ENCODE results near the gene HDAC4.
"Not testable (repeated sequence)": the region's sequence is repeated elsewhere in the genome, so short reads cannot be mapped to it uniquely, and the experiment has no call there.

HDAC4 gene

GRCh38 chr2:239400596-239401066, at the start of gene HDAC4:
Gene HDAC4 (minus strand): TSS chr2:239401020. CDS start chr2:239352699, 48,321 bp downstream.
- in situ Hi-C loops (cut with MboI; ENCODE audit: low pct_unique_long_range_greater_than_20kb, low sequenced_read_pairs) = no loop called here
- DNase-seq = no peak

DNA sequence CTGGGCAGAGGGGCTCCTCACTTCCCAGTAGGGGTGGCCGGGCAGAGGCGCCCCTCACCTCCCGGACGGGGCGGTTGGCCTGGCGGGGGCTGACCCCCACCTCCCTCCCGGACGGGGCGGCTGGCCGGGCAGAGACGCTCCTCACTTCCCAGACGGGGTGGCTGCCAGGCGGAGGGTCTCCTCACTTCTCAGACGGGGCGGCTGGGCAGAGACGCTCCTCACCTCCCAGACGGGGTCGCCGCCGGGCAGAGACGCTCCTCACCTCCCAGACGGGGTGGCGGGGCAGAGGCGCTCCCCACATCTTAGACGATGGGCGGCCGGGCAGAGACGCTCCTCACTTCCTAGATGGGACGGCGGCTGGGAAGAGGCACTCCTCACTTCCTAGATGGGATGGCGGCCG, 48.6 kb upstream of the HDAC4 start:
- in situ Hi-C loops (cut with MboI; ENCODE audit: low pct_unique_long_range_greater_than_20kb, low sequenced_read_pairs); DNase-seq: not testable (repeated sequence)

DNA sequence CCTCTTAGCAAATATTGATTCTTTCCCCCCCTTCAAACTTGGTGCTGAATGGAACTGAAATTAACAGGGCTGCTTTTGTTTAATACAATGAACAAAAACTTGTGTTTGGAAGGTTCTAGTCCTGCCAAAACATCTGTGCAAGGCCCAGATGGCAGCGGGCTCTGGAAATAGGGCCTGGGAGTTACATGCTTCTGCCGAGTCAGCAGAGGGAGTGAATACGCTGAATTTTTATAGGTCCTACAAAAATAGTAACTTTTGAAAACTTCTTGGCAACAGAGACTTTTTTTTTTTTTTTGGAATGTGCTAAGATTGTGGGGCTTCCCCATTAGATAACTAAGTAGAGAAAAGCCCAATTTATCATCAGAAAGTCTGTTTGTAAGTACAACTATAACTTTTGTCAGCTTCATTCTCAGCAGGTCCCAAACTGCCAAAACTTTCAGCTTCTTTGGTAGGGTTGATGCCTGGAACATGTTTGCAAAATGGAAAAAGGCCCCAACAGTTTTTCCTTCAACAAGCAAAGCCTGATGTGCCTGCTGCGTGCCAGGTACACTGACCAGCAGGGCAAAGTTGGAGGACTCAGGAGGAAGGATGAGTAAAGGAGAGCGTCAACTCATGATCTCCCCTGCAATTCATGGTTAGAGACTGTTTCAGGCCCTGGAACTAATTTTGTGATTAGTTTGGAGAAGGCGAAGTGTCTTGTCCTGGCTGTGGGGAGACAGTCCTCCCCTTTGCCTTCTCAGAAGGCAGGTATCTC, 45.1 kb upstream of the HDAC4 start:
- DNase-seq = no peak
- in situ Hi-C loops (cut with MboI; ENCODE audit: low pct_unique_long_range_greater_than_20kb, low sequenced_read_pairs) = no loop called here

GRCh38 chr2:239444626-239445577, 44.1 kb upstream of the HDAC4 start:
- in situ Hi-C loops (cut with MboI; ENCODE audit: low pct_unique_long_range_greater_than_20kb, low sequenced_read_pairs) = no loop called here
- no peak for DNase-seq

- no peak for DNase-seq
- in situ Hi-C loops (cut with MboI; ENCODE audit: low pct_unique_long_range_greater_than_20kb, low sequenced_read_pairs) = no loop called here
Measured at GRCh38 chr2:239443666-239444567, 43.1 kb upstream of the HDAC4 start.

DNA sequence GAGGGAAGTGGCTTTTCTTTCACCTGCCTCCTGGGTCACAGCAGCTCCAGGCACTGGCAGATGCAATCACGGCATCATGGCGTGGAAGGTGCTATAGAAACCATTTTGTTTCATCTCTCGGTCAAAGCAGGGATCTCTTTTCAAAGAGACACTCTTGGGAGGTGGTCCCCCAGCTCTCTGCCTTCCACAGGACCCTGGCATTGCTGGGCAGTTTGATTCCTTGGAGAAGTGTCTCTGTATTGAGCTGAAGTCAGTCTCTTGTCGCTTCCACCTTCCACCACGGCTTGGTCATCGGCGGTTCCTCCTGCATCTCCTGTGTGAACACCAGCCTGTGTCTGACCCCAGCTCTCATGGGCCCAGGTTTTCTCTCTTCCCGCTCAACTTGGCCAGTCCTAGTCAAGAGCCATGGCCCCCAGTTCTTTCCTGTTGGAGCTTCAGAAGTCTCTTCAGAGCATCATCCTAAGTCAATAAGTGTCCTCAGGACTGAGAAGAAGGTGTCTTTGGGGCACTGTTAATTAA, 42.3 kb upstream of the HDAC4 start:
- no peak for DNase-seq
- in situ Hi-C loops (cut with MboI; ENCODE audit: low pct_unique_long_range_greater_than_20kb, low sequenced_read_pairs) = no loop called here

DNA sequence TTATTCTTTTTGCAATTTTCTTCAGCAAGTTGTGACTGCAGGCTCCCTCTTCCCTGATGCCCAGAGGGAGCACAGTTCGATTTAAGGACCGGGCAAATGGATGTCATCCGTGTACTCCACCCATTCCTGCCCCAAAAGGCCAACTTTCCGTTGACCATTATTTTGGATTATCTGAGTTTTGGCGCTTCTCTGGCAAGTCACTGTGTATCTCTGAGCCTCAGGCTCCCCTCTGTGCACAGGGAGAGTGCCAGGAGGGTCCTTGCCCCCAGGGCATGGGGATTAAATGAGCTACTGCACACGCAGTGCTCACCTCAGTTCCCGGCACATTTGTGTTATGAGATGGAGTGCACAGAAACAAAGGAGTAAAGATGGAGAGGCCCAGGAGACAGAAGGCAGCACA, 41.4 kb upstream of the HDAC4 start:
- no peak for DNase-seq
- in situ Hi-C loops (cut with MboI; ENCODE audit: low pct_unique_long_range_greater_than_20kb, low sequenced_read_pairs) = no loop called here

DNA sequence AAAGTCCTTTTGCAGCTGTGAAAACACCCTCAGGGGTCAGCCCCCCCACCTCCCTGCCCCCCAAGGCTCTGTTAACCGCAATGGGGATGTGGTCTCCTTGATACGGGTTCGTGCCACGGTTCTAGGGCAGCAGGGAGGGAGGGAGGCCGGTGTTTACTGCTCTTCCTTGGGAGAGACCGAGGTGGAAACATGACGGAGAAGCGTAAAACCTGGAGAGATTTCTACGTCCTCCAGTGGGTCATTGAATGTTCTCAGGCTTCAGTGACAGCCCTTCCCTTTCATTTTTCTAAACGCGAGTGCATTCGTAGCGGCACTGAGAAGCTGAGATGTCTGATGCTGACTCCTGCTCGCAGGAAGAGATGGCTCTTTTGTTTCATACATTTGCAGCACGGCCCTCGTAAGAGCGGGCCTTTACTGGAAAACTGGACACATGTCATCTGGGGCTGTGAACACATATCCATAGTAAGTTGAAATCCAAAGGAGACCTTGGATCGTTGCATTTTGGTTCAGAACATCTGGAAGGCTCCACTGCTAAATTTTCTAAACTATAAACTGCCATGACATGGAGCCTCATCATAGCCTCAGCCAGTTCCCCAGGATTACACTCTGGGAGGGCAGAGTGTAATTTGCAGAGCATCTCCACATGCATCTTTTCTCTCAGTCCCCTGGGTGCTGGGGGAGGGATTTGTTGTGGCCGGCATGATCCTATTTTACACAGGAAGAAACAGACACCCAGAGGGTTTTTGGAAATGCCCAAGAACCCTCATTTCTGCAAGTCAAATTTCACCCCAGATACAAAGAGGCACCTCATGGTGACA, 40.6 kb upstream of the HDAC4 start:
- in situ Hi-C loops (cut with MboI; ENCODE audit: low pct_unique_long_range_greater_than_20kb, low sequenced_read_pairs) = no loop called here

GRCh38 chr2:239440511-239440959, 39.7 kb upstream of the HDAC4 start:
- in situ Hi-C loops (cut with MboI; ENCODE audit: low pct_unique_long_range_greater_than_20kb, low sequenced_read_pairs) = no loop called here
- no peak for DNase-seq

More for the DNA sequence above, 40.6 kb upstream of the HDAC4 start:
- DNase-seq = peak; percentile 50

- DNase-seq = no peak
- in situ Hi-C loops (cut with MboI; ENCODE audit: low pct_unique_long_range_greater_than_20kb, low sequenced_read_pairs) = no loop called here
Measured at GRCh38 chr2:239439754-239440315, 39.0 kb upstream of the HDAC4 start.

DNA sequence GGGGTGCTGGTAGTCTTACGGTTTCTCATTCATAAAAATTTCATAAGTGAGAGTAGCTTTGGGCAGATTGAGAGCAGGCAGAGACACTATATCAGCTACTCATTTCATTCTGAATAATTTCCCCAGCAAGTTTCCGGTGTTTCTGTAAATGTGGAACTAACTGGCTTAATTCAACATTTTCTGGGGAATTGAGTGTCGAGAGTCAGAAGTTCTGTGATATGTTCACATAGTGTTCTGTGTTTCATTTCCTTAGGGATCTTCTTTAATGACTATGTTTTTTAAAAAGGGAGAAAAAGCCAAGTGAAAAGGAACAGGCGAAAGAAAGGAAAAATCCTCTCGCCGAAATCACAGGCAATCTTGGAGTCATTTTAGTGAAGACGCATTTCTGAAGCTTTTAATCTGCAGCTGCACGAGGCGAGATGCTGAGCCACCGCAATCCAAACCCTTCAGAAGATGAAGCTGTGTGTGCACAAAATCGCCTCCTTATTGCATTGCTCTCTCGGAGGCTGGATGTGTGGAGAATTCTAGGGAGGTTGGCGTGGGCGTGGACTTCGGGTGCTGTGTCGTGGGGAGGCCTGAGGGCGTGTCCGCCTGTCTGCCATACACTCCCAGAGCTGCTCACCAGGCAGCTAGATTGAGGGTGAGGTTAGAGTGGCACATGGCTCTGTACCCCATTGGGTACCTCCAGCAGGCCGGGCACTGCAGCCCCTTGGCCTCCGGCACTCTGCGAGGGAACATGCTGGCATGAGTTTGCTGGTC, 38.4 kb upstream of the HDAC4 start:
- in situ Hi-C loops (cut with MboI; ENCODE audit: low pct_unique_long_range_greater_than_20kb, low sequenced_read_pairs) = no loop called here
- no peak for DNase-seq

DNA sequence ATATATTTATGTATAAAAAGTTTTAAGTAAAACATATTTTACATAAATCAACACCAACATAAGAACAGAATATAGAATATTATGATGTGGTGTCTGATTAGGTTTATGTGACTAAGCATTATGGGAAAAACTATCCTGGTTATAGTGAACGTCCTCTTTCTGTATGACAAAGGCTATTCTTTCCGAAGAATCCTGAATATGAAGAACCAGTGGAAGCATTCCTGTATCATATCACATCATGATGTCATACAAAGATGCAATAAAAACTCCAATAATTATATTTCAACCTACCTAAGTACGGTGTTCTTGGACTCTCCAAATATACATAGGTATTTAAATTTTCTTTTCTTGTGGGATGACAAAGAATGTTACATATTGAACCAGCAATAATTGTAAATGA, 37.5 kb upstream of the HDAC4 start:
- in situ Hi-C loops (cut with MboI; ENCODE audit: low pct_unique_long_range_greater_than_20kb, low sequenced_read_pairs) = no loop called here
- DNase-seq = no peak

DNA sequence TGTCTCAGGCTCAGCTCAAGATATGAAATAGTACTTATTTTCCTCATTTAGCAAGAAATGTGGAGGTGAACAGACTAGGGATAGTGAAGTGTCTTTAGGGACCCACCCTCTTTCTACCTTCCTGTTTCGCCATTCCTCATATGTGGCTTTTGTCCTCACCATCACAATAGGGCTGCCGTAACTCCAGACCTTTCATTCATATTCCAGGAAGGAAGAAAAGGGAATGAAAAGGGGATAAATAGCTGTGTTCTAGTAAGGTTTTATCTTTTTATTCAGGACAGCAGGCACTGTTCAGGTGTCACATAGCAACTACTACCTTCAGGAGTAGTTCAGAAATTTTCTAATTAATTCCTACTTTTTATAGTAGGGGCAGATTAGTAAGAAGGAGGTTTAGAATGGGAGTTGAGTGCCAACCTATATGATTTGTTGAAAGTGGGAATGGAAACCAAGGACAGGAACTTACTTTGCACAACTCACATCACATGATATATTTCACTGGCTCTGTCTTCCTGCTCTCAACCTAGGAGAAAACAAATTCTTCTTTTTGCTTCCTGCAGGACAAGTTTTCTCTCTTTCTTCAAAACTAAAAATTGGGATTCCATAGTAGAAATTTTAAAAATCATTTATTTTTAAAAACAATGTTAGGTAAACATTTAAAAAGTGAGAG, 36.0 kb upstream of the HDAC4 start:
- in situ Hi-C loops (cut with MboI; ENCODE audit: low pct_unique_long_range_greater_than_20kb, low sequenced_read_pairs) = no loop called here
- no peak for DNase-seq

GRCh38 chr2:239436076-239436475, 35.3 kb upstream of the HDAC4 start:
- in situ Hi-C loops (cut with MboI; ENCODE audit: low pct_unique_long_range_greater_than_20kb, low sequenced_read_pairs) = no loop called here
- DNase-seq = no peak

GRCh38 chr2:239433777-239434403, 33.1 kb upstream of the HDAC4 start:
- DNase-seq = no peak
- in situ Hi-C loops (cut with MboI; ENCODE audit: low pct_unique_long_range_greater_than_20kb, low sequenced_read_pairs) = no loop called here

DNA sequence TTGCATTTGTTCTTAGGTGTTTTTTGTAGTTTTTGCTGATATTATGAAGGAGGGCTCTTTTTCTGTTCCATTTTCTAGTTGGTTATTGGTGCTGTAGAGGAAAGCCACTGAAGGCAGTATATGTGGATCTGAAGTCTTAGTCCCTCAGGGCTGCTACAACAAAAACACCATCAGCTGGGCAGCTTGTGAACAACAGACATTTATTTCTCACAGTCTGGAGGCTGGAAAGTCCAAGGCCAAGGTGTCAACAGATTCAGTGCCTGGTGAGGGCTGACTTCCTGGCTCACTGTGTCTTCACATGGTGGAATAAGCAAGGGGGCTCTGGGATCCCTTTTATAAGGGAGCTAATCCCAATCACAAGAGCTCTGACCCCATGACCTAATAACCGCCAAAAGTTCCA, 31.4 kb upstream of the HDAC4 start:
- in situ Hi-C loops (cut with MboI; ENCODE audit: low pct_unique_long_range_greater_than_20kb, low sequenced_read_pairs) = no loop called here
- DNase-seq = no peak
